Stimulated activated naive CD4-positive, alpha-beta T cell (primary cell): ENCODE data around the gene LURAP1L.
"Not testable (repeated sequence)": the region's sequence is repeated elsewhere in the genome, so short reads cannot be mapped to it uniquely, and the experiment has no call there.

ENCODE experiments used
- DNase-seq, 6 experiments: peaks; one replicate each; lab custom pipeline; 2025; lab: John Stamatoyannopoulos, UW

Gene LURAP1L

GRCh38 chr9:12859704-12860251, 85.0 kb downstream of the LURAP1L start:
- DNase-seq = no peak

GRCh38 chr9:12860998-12861397, 86.2 kb downstream of the LURAP1L start:
- no peak for DNase-seq

GRCh38 chr9:12862611-12863410, 88.0 kb downstream of the LURAP1L start:
- DNase-seq = no peak

GRCh38 chr9:12863618-12864017, 88.8 kb downstream of the LURAP1L start:
- DNase-seq = no peak

- DNase-seq = not testable (repeated sequence)
These were observed 90.6 kb downstream of the LURAP1L start for GRCh38 chr9:12865380-12865779.
